Nephron (organoid): Measurements from ENCODE around the gene KMT5C.
A peak's percentile ranks its signal among the peaks of the same experiment; 100 is the strongest.

Experiments used
- H3K27ac Mint-ChIP-seq, 3 experiments: 2 replicates each; pipeline ENCODE4 v1.8.0; 2020; ENCODE audit warnings: mixed read lengths in 3 of 3, mild to moderate bottlenecking in 2 of 3, moderate library complexity in 1 of 3
- H3K27me3 Mint-ChIP-seq: 2 replicates; pipeline ENCODE4 v1.8.0; 2021; ENCODE audit warnings: low read depth, mild to moderate bottlenecking, moderate library complexity, mixed read lengths
- H3K36me3 Mint-ChIP-seq: 2 replicates; pipeline ENCODE4 v1.8.0; 2020; ENCODE audit warnings: low read depth, mixed read lengths
- H3K4me1 Mint-ChIP-seq: 2 replicates; pipeline ENCODE4 v1.8.0; 2020; ENCODE audit warnings: mixed read lengths
- H3K4me3 Mint-ChIP-seq, 3 experiments: 2 replicates each; pipeline ENCODE4 v1.8.0; 2020; ENCODE audit warnings: mild to moderate bottlenecking in 3 of 3, mixed read lengths in 3 of 3, moderate library complexity in 2 of 3
- H3K9me3 Mint-ChIP-seq: 2 replicates; pipeline ENCODE4 v1.8.0; 2020; ENCODE audit warnings: mixed read lengths
- CTCF ChIP-seq, 3 experiments: fragments of 200-600 bp; sonication (generic); IDR thresholded peaks; one replicate each; pipeline ENCODE4 v1.5.0; 2021; ENCODE audit warnings: antibody characterized with exemption in 3 of 3; ENCODE audit not compliant: unreplicated experiment in 3 of 3

The KMT5C gene

GRCh38 chr19:55339105-55339888 lies at the start of gene KMT5C:
Gene KMT5C (plus strand): TSS chr19:55339876. CDS start chr19:55341937, 2,061 bp downstream.
- Mint-ChIP-seq H3K4me3 (peak within 1 kb of the TSS; percentile 95 to 98 (median 96)), H3K27me3 (peaks cover 4% of the 10 kb centered on the region), H3K9me3 (no peaks in the 10 kb centered on the region), H3K27ac (peak within 1 kb of the TSS; percentile 80 to 98 (median 95)), H3K36me3 (peaks cover 12% of the 10 kb centered on the region), H3K4me1 (peaks cover 12% of the 10 kb centered on the region)
- peak; percentile 27 to 37 (median 36) for TF ChIP-seq CTCF (IDR thresholded peaks at IDR 0.05; ENCODE audit: unreplicated experiment in 3 of 3)

GRCh38 chr19:55297267-55297666 lies 42.4 kb upstream of the KMT5C start:
- Mint-ChIP-seq H3K27ac (no peak overlapping the region), H3K36me3 (peaks cover 38% of the 10 kb centered on the region), H3K9me3 (no peaks in the 10 kb centered on the region), H3K27me3 (no peaks in the 10 kb centered on the region), H3K4me3 (no peak overlapping the region), H3K4me1 (peaks cover 4% of the 10 kb centered on the region)
- no peak for TF ChIP-seq CTCF (IDR thresholded peaks at IDR 0.05; ENCODE audit: unreplicated experiment in 3 of 3)

- H3K9me3 Mint-ChIP-seq = no peaks in the 10 kb centered on the region
- no peaks in the 10 kb centered on the region for H3K27me3 Mint-ChIP-seq
- TF ChIP-seq CTCF (IDR thresholded peaks at IDR 0.05; ENCODE audit: unreplicated experiment in 3 of 3) = no peak
- peaks cover 45% of the 10 kb centered on the region for H3K36me3 Mint-ChIP-seq
- no peak overlapping the region for H3K4me3 Mint-ChIP-seq
- peaks cover 4% of the 10 kb centered on the region for H3K4me1 Mint-ChIP-seq
- H3K27ac Mint-ChIP-seq = no peak overlapping the region
These were observed 39.7 kb upstream of the KMT5C start for GRCh38 chr19:55299991-55300390.

GRCh38 chr19:55300886-55301458 lies 38.7 kb upstream of the KMT5C start:
- TF ChIP-seq CTCF (IDR thresholded peaks at IDR 0.05; ENCODE audit: unreplicated experiment in 3 of 3) = no peak
- Mint-ChIP-seq H3K9me3 (no peaks in the 10 kb centered on the region), H3K36me3 (peaks cover 44% of the 10 kb centered on the region), H3K4me3 (peak overlapping the region; percentile 71 to 77 (median 75)), H3K27me3 (no peaks in the 10 kb centered on the region), H3K4me1 (peaks cover 8% of the 10 kb centered on the region), H3K27ac (no peak overlapping the region)

GRCh38 chr19:55301459-55302317 lies 38.0 kb upstream of the KMT5C start:
- Mint-ChIP-seq H3K36me3 (peaks cover 47% of the 10 kb centered on the region), H3K4me1 (peaks cover 8% of the 10 kb centered on the region), H3K9me3 (no peaks in the 10 kb centered on the region), H3K27ac (peak overlapping the region in 2 of 3 experiments; percentile 43 to 52), H3K27me3 (no peaks in the 10 kb centered on the region), H3K4me3 (peak overlapping the region; percentile 71 to 77 (median 75))
- peak; percentile 96 to 98 (median 97) for TF ChIP-seq CTCF (IDR thresholded peaks at IDR 0.05; ENCODE audit: unreplicated experiment in 3 of 3)
